ENCODE measurements around the gene C20orf141.
A peak's percentile ranks its signal among the peaks of the same experiment; 100 is the strongest.

The C20orf141 gene

GRCh38 chr20:2799688-2800520, 14.9 kb upstream of the C20orf141 start:
- peak; percentile 70 for DNase-seq (ENCODE audit: low spot score)

GRCh38 chr20:2800521-2801285, 14.1 kb upstream of the C20orf141 start, which contains the start of gene CPXM1:
Gene CPXM1, minus strand, starts transcription at chr20:2800627. Its CDS starts 55 bp downstream, at chr20:2800572.
- DNase-seq (ENCODE audit: low spot score): peak; percentile 22

- DNase-seq (ENCODE audit: low spot score): peak; percentile 8
Measured at GRCh38 chr20:2801286-2801728, 13.5 kb upstream of the C20orf141 start.

- peak; percentile 2 for DNase-seq (ENCODE audit: low spot score)
Measured at GRCh38 chr20:2804041-2804828, 10.6 kb upstream of the C20orf141 start.

- peak; percentile 67 for DNase-seq (ENCODE audit: low spot score)
Measured at GRCh38 chr20:2804852-2805688, 9.7 kb upstream of the C20orf141 start.

- DNase-seq (ENCODE audit: low spot score): peak; percentile 24
Measured at GRCh38 chr20:2805689-2806350, 9.0 kb upstream of the C20orf141 start.

GRCh38 chr20:2806351-2806701, 8.5 kb upstream of the C20orf141 start:
- DNase-seq (ENCODE audit: low spot score): peak; percentile 4

GRCh38 chr20:2807019-2807418, 7.8 kb upstream of the C20orf141 start:
- DNase-seq (ENCODE audit: low spot score): peak; percentile 8

GRCh38 chr20:2807929-2808328, 6.9 kb upstream of the C20orf141 start:
- peak; percentile 5 for DNase-seq (ENCODE audit: low spot score)

- no peak for DNase-seq (ENCODE audit: low spot score)
Measured at GRCh38 chr20:2809690-2810089, 5.1 kb upstream of the C20orf141 start.

GRCh38 chr20:2812189-2812588, 2.6 kb upstream of the C20orf141 start:
- DNase-seq (ENCODE audit: low spot score): no peak

GRCh38 chr20:2814076-2814475, 711 bp upstream of the C20orf141 start:
- DNase-seq (ENCODE audit: low spot score): no peak

GRCh38 chr20:2815242-2815900, 584 bp downstream of the C20orf141 start:
- peak; percentile 8 for DNase-seq (ENCODE audit: low spot score)

- DNase-seq (ENCODE audit: low spot score): no peak
Measured at GRCh38 chr20:2816030-2816582, 1.3 kb downstream of the C20orf141 start, which contains the start of gene TMEM239. Gene TMEM239, plus strand, starts transcription at chr20:2816364. Its CDS starts 191 bp downstream, at chr20:2816555.

GRCh38 chr20:2816583-2817340, 2.0 kb downstream of the C20orf141 start:
- peak; percentile 6 for DNase-seq (ENCODE audit: low spot score)

- no peak for DNase-seq (ENCODE audit: low spot score)
Measured at GRCh38 chr20:2817341-2817726, 2.5 kb downstream of the C20orf141 start.

GRCh38 chr20:2817891-2818595, 3.3 kb downstream of the C20orf141 start:
- DNase-seq (ENCODE audit: low spot score): peak; percentile 11

All from AG20443 (cell line).